Thoracic aorta (tissue), 2 donors: ENCODE data around the gene CLSTN2. TPM values are rescaled to one million over a fixed set of nuclear protein-coding genes. Genes with fewer than 3 reads are reported as not detected.

Experiments
- ATAC-seq: fragments of 150-250 bp; one replicate; pipeline ENCODE4 v1.8.0; 2017; ENCODE audit warnings: low read depth; ENCODE audit not compliant: insufficient number of reproducible peaks, low FRiP score
- DNase-seq: peaks from one replicate; pipeline ENCODE4 v3.0.0-alpha.2; 2020; ENCODE audit warnings: low spot score
- H3K27ac ChIP-seq, 2 donors: fragments of 200-600 bp; sonication (generic); 1 replicate in 1 of 2; 2 replicates in 1 of 2; pipeline ENCODE4 v1.5.1; 2016; ENCODE audit warnings: mild to moderate bottlenecking in 2 of 2, moderate library complexity in 2 of 2
- H3K27me3 ChIP-seq: fragments of 200-600 bp; sonication (generic); replicated peaks from 2 replicates; pipeline ENCODE4 v1.6.0; 2016; ENCODE audit warnings: mild to moderate bottlenecking; ENCODE audit not compliant: insufficient read depth
- H3K36me3 ChIP-seq: fragments of 200-600 bp; sonication (generic); one replicate; pipeline ENCODE4 v1.5.1; 2016
- H3K4me1 ChIP-seq, 2 donors: fragments of 200-600 bp; sonication (generic); 1 replicate in 1 of 2; 2 replicates in 1 of 2; pipeline versions ENCODE4 v1.5.1 to v1.6.0; 2016; ENCODE audit warnings: low read depth in 2 of 2, mild to moderate bottlenecking in 1 of 2; ENCODE audit not compliant: control insufficient read depth in 1 of 2
- H3K4me3 ChIP-seq: fragments of 200-600 bp; sonication (generic); 2 replicates; pipeline ENCODE4 v1.5.1; 2016; ENCODE audit warnings: mild to moderate bottlenecking
- H3K9me3 ChIP-seq: fragments of 200-600 bp; sonication (generic); 2 replicates; pipeline ENCODE4 v1.5.1; 2016
- CTCF ChIP-seq: fragments of 200-600 bp; sonication (generic); IDR thresholded peaks from one replicate; pipeline ENCODE4 v1.5.1; 2019; ENCODE audit warnings: antibody characterized with exemption
- total RNA-seq, 2 donors: library from RNA; depleted of rRNA; stranded (reverse); fragments of >200 nt; gene quantifications; one replicate each; pipeline versions ENCODE4 v1.1.0 to v1.2.3, GENCODE V29; 2016

The CLSTN2 gene
- total RNA-seq, 2 donors from 2014 or later, result 7.6 to 15.7 TPM

DNA sequence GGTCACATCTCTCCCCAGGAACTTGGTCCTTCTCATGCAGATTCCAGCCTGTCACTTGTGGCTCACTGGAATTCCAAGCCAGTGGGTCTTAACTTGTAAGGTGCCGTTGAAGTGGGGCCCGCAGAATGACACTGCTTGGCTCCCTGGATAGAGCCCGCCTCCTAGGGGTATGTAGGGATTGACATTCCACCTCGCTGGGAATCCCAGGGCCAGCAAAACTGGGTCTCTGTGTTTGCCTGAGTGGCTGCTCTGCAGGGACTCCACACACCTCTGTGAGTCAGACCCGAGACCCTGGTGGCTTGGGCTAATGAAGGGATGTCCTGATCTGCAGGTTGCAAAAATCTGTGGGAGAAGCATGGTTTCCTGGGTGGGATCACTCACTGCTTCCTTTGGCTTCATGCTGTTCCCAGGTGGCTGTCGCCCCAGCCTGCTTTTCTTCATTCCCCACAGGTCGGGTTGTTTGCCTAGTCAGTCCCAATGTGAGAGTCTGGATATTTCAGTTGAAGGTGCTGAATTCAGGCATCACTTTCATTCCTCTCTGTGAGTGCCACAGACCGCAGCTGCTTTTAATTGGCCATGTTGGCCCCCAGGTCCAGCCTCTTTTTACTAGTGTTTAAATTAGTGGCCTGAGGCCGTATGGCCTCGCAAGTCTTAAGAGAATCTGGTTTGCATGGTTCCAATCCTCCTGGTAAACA, 586.9 kb downstream of the CLSTN2 start:
- TF ChIP-seq CTCF, result no peak
- ATAC-seq (no peak), DNase-seq (no peak)
- H3K9me3 ChIP-seq, result peaks cover 13% of the 10 kb centered on the region
- no peaks in the 10 kb centered on the region for H3K36me3 ChIP-seq
- H3K27me3 ChIP-seq, result no peaks in the 10 kb centered on the region
- H3K27ac ChIP-seq, result no peak overlapping the region
- H3K4me3 ChIP-seq, result no peak overlapping the region
- no peaks in the 10 kb centered on the region for H3K4me1 ChIP-seq

DNA sequence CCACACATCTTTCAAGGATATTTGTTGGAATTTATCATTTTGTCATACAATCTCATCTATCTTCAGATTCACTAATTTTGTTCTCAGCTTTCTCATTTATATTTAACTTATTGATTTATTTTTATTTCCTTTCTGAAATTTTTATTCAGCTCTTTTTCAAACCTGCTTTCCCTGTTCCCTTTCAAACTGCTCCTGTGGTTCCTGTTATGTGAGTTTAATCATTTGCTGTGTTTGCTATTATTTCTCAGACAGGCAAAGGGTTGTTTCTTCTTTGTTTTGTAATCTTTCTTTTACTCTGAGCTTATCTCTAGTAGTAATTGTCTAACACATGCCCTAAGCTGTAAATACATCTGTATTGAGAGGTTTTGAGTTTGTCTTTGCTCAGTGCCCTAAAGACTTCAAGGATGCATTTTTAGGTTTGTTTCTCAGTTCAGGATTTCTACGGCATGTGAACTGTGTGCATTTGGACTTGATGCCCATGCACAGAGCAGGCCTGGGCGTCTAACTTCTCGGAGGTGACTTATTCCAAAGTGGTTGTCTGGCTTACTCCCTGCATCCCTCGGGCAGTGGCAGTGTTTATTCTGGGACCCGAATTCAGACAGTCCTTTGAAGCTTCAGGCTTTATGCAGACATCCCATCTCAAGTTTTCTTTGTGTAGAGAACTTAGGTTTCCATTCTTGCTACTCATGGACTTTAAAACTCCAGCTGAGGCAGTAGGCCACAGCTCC, 587.8 kb downstream of the CLSTN2 start:
- DNase-seq, result no peak
- no peak overlapping the region for H3K27ac ChIP-seq
- H3K36me3 ChIP-seq, result no peaks in the 10 kb centered on the region
- ATAC-seq, result no peak
- TF ChIP-seq CTCF, result no peak
- peaks cover 9% of the 10 kb centered on the region for H3K9me3 ChIP-seq
- no peaks in the 10 kb centered on the region for H3K4me1 ChIP-seq
- H3K4me3 ChIP-seq, result no peak overlapping the region
- H3K27me3 ChIP-seq, result no peaks in the 10 kb centered on the region

DNA sequence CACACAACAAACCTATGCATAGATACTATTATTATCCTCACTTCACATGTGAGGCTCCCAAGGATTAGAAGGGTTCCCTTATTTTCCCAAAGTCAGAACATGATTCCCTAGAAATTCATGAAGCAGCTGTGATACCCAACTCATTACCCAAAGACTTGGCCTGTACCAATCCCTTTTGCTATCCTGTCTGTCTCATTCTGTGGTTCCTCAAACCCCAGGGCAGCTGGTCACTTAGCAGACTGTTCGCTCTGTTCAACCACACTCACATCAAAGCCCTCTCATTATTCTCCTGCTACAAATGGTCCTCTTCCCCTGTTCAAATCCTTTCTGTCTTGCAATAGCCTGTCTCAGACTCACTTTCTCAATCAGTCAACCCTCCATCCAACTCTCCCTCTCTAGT, 588.6 kb downstream of the CLSTN2 start:
- TF ChIP-seq CTCF, result no peak
- Histone ChIP-seq H3K4me3 (no peak overlapping the region), H3K36me3 (no peaks in the 10 kb centered on the region), H3K27me3 (no peaks in the 10 kb centered on the region), H3K27ac (no peak overlapping the region), H3K9me3 (peaks cover 6% of the 10 kb centered on the region), H3K4me1 (no peaks in the 10 kb centered on the region)
- ATAC-seq, result no peak
- no peak for DNase-seq

DNA sequence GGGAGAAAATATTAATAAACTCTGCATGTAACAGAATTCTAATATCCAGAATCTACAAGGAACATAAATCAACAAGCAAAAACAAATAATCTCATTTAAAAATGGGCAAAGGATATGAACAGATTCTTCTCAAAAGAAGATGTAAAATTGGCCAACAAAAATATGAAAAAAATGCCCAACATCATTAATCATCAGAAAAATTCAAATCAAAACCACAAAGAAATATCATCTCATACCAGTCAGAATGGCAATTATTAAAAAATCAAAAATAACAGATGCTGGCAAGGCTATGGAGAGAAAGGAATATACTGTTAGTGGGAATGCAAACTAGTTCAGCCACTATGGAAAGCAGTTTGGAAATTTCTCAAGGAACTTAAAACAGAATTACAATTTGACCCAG, 592.2 kb downstream of the CLSTN2 start:
- DNase-seq (no peak), ATAC-seq (no peak)
- Histone ChIP-seq H3K36me3 (no peaks in the 10 kb centered on the region), H3K4me3 (no peak overlapping the region), H3K27me3 (no peaks in the 10 kb centered on the region), H3K9me3 (no peaks in the 10 kb centered on the region), H3K27ac (no peak overlapping the region), H3K4me1 (no peaks in the 10 kb centered on the region)
- no peak for TF ChIP-seq CTCF

DNA sequence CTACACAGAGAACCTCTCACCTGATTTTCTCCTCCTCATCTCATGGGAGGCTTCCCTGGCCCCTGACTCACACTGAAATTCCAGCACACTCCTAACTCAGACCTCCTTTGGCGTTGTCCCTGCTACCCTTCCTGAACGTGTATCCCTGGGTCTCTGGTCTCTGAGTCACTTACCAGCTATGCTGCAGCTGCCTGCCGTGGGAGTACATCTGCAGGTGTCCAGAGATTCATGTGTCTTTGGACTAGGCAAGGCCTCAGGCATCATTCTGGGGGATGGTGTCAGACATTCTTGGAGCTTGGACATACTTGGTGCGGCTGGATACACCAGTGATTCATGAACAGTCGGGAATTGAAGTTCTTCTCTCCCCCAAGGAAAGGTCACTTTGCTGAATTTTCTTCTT, 594.1 kb downstream of the CLSTN2 start:
- DNase-seq (no peak), ATAC-seq (no peak)
- no peaks in the 10 kb centered on the region for H3K9me3 ChIP-seq
- H3K36me3 ChIP-seq, result no peaks in the 10 kb centered on the region
- H3K4me1 ChIP-seq, result no peaks in the 10 kb centered on the region
- no peaks in the 10 kb centered on the region for H3K27me3 ChIP-seq
- no peak overlapping the region for H3K27ac ChIP-seq
- TF ChIP-seq CTCF, result no peak
- no peak overlapping the region for H3K4me3 ChIP-seq
